Right atrium auricular region (tissue), 2 donors: ENCODE measurements around the gene UNC119. TPM values are rescaled to one million over a fixed set of nuclear protein-coding genes. Genes with fewer than 3 reads are reported as not detected.

Experiments
- DNase-seq: peaks from one replicate; pipeline ENCODE4 v3.0.0-alpha.2; 2019; ENCODE audit warnings: low spot score
- H3K27ac ChIP-seq, 2 donors: fragments of 200-600 bp; sonication (generic); 1 replicate in 1 of 2; 2 replicates in 1 of 2; pipeline ENCODE4 v1.5.1; 2016 to 2019
- H3K27me3 ChIP-seq, 2 donors: fragments of 200-600 bp; sonication (generic); one replicate each; pipeline versions ENCODE4 v1.5.1 to v1.6.0; 2017 to 2019
- H3K36me3 ChIP-seq: fragments of 200-600 bp; sonication (generic); one replicate; pipeline ENCODE4 v1.5.1; 2016
- H3K4me1 ChIP-seq, 2 donors: fragments of 200-600 bp; sonication (generic); one replicate each; pipeline versions ENCODE4 v1.5.1 to v1.6.0; 2017 to 2019
- H3K4me3 ChIP-seq, 2 donors: fragments of 200-600 bp; sonication (generic); 1 replicate in 1 of 2; 2 replicates in 1 of 2; pipeline ENCODE4 v1.5.1; 2017 to 2019; ENCODE audit warnings: mild to moderate bottlenecking in 1 of 2, moderate library complexity in 1 of 2
- H3K9me3 ChIP-seq, 2 donors: fragments of 200-600 bp; sonication (generic); one replicate each; pipeline ENCODE4 v1.5.1; 2019
- CTCF ChIP-seq, 2 donors: fragments of 200-600 bp; sonication (generic); IDR thresholded peaks; one replicate each; pipeline ENCODE4 v1.5.1; 2019; ENCODE audit warnings: antibody characterized with exemption in 2 of 2
- total RNA-seq, 2 donors: library from RNA; depleted of rRNA; stranded (reverse); fragments of >200 nt; gene quantifications; one replicate each; pipeline ENCODE4 v1.1.0, GENCODE V29; 2016

Gene UNC119
- total RNA-seq, 2 donors from 2014 or later: 19.6 to 30.3 TPM

- Histone ChIP-seq H3K27me3 (no peaks in the 10 kb centered on the region), H3K4me3 (no peak overlapping the region), H3K36me3 (peaks cover 35% of the 10 kb centered on the region), H3K9me3 (no peaks in the 10 kb centered on the region), H3K27ac (no peak overlapping the region), H3K4me1 (peaks cover 0 to 25% of the 10 kb centered on the region in 2 donors)
- no peak for DNase-seq
- no peak for TF ChIP-seq CTCF (IDR thresholded peaks at IDR 0.05)
Measured at GRCh38 chr17:28550858-28551257, 1.6 kb downstream of the UNC119 start.

GRCh38 chr17:28549236-28550132 is 2.9 kb downstream of the UNC119 start:
- Histone ChIP-seq H3K27me3 (no peaks in the 10 kb centered on the region), H3K27ac (no peak overlapping the region), H3K9me3 (no peaks in the 10 kb centered on the region), H3K4me3 (no peak overlapping the region), H3K36me3 (peaks cover 23% of the 10 kb centered on the region), H3K4me1 (peaks cover 0 to 25% of the 10 kb centered on the region in 2 donors)
- no peak for TF ChIP-seq CTCF (IDR thresholded peaks at IDR 0.05)
- DNase-seq: no peak

GRCh38 chr17:28548417-28549130 is 3.9 kb downstream of the UNC119 start:
- H3K9me3 ChIP-seq: no peaks in the 10 kb centered on the region
- no peak overlapping the region for H3K4me3 ChIP-seq
- no peaks in the 10 kb centered on the region for H3K27me3 ChIP-seq
- no peak overlapping the region for H3K27ac ChIP-seq
- no peak for DNase-seq
- peaks cover 0 to 25% of the 10 kb centered on the region in 2 donors for H3K4me1 ChIP-seq
- no peak for TF ChIP-seq CTCF (IDR thresholded peaks at IDR 0.05)
- H3K36me3 ChIP-seq: peaks cover 13% of the 10 kb centered on the region

- TF ChIP-seq CTCF (IDR thresholded peaks at IDR 0.05): peak; percentile 85 to 89
- Histone ChIP-seq H3K27me3 (no peaks in the 10 kb centered on the region), H3K9me3 (no peaks in the 10 kb centered on the region), H3K36me3 (peaks cover 12% of the 10 kb centered on the region), H3K27ac (no peak overlapping the region), H3K4me1 (peaks cover 0 to 23% of the 10 kb centered on the region in 2 donors), H3K4me3 (no peak overlapping the region)
- DNase-seq: peak; percentile 73
Measured at GRCh38 chr17:28547623-28548416, 4.6 kb downstream of the UNC119 start.

- no peak for TF ChIP-seq CTCF (IDR thresholded peaks at IDR 0.05)
- no peak overlapping the region for H3K4me3 ChIP-seq
- no peak for DNase-seq
- H3K9me3 ChIP-seq: no peaks in the 10 kb centered on the region
- H3K27ac ChIP-seq: no peak overlapping the region
- no peaks in the 10 kb centered on the region for H3K27me3 ChIP-seq
- H3K4me1 ChIP-seq: peaks cover 0 to 19% of the 10 kb centered on the region in 2 donors
- H3K36me3 ChIP-seq: peaks cover 12% of the 10 kb centered on the region
Measured at GRCh38 chr17:28547096-28547622, 5.3 kb downstream of the UNC119 start.
